Activated CD4-positive, alpha-beta T cell treated with anti-CD3 and anti-CD28 coated beads, Interleukin-2, amount 10 ng/mL, durations not matched to agents 7 days and 5 days (primary cell): ENCODE results near the gene ANTXRL. TPM values are rescaled to one million over a fixed set of nuclear protein-coding genes. Genes with fewer than 3 reads are reported as not detected.
"Not testable (repeated sequence)": the region's sequence is repeated elsewhere in the genome, so short reads cannot be mapped to it uniquely, and the experiment has no call there.

Experiments
- CTCF ChIA-PET: fragments of 350-600 bp; sonication (Branson Sonifier 250); formaldehyde crosslinking; loops from one replicate; lab custom pipeline; 2021; ENCODE audit warnings: antibody characterized with exemption; lab: Charles Lee
- POLR2A ChIA-PET: fragments of 350-600 bp; sonication (Branson Sonifier 250); formaldehyde crosslinking; loops from one replicate; lab custom pipeline; 2021; ENCODE audit warnings: antibody characterized with exemption; lab: Charles Lee
- DNase-seq: peaks from one replicate; pipeline ENCODE4 v3.0.0-alpha.2; 2020
- H3K27ac Mint-ChIP-seq: one replicate; pipeline ENCODE4 v1.8.0; 2021; ENCODE audit warnings: mild to moderate bottlenecking, moderate library complexity, mixed read lengths
- H3K27me3 Mint-ChIP-seq: one replicate; pipeline ENCODE4 v1.8.0; 2021; ENCODE audit warnings: mixed read lengths
- H3K36me3 Mint-ChIP-seq: one replicate; pipeline ENCODE4 v1.8.0; 2021; ENCODE audit warnings: low read depth, mixed read lengths
- H3K4me1 Mint-ChIP-seq: one replicate; pipeline ENCODE4 v1.8.0; 2021; ENCODE audit warnings: mixed read lengths
- H3K4me3 Mint-ChIP-seq: one replicate; pipeline ENCODE4 v1.8.0; 2021; ENCODE audit warnings: mild to moderate bottlenecking, moderate library complexity, mixed read lengths
- H3K9me3 Mint-ChIP-seq: one replicate; pipeline ENCODE4 v1.8.0; 2021; ENCODE audit warnings: mixed read lengths
- total RNA-seq, 2 experiments: library from RNA; stranded (reverse); gene quantifications; one replicate each; pipeline ENCODE4 v1.2.3, GENCODE V29; 2021

ANTXRL gene
- total RNA-seq, 2 experiments from 2014 or later, result 0.52 to 0.57 TPM

DNA sequence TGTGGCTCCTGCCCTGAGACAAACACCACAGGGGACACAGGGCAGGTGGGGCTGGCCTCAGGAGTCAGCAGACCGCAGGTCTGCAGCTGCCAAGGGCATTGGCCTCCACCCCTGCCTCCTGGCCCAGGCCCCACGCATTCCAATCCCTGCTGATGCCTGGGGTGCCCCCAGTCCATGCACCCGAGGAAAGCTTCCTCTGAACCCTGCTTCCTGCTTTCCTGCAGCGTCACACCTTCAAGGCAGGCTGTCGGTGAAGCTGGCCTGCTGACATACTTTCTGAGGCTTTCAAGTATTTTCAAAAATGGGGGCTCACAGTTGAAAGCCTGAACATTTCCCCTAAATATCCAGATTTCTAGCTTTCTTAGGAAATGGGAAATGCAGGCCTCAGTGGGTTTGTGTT lies 22.5 kb upstream of the ANTXRL start:
- no peak overlapping the region for H3K27ac Mint-ChIP-seq
- CTCF ChIA-PET, result interaction anchor here (0.8 to 1.3 kb wide), 2 partner anchors 32 to 35 kb away, joined by 5 to 6 read pairs; no protein-coding TSS in a partner anchor

DNA sequence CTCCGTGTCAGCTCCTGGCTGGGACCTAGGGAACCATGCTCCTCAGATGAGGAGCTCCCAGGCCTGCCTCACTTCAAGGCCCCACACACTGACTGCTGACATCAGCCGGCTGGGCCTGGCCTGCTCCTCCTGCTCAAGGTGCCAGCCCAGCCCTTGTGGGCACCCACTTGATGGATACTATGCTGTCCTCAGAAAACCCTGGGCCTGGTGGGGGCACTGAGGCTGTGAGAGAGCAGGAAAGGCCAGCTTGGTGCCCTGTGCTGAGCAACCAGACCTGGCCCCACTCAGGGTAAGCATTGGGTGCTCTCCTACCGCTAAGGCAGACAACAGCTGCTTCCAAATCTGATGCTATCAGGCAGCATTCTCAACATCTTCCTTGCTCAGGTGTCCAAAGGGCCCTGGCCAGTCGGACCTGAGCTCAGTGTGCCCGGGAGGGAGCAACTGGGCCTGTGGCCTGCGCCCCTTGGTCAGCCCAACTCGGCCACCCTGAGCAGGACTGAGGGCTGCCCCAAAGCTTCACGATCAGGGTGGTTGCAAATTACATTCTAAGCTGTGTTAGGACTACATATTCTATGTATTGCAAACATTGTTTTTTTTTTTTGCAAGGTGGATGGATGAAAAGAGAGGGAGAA lies 21.9 kb upstream of the ANTXRL start:
- CTCF ChIA-PET, result interaction anchor here (0.6 to 1.3 kb wide), 4 partner anchors 31 to 1335 kb away, joined by 3 to 6 read pairs (median 4); no protein-coding TSS in a partner anchor
- Mint-ChIP-seq H3K4me3 (no peak overlapping the region), H3K36me3 (peaks cover 52% of the 10 kb centered on the region), H3K4me1 (peaks cover 25% of the 10 kb centered on the region), H3K27ac (peak overlapping the region; percentile 14), H3K27me3 (no peaks in the 10 kb centered on the region), H3K9me3 (no peaks in the 10 kb centered on the region)
- POLR2A ChIA-PET, result interaction anchor here (0.7 kb wide), 1 partner anchor 184 kb away, joined by 3 read pairs; no protein-coding TSS in a partner anchor
- no peak for DNase-seq

More for the DNA sequence above, 22.5 kb upstream of the ANTXRL start:
- no peak for DNase-seq
- Mint-ChIP-seq H3K4me3 (no peak overlapping the region), H3K9me3 (no peaks in the 10 kb centered on the region), H3K27me3 (no peaks in the 10 kb centered on the region), H3K36me3 (peaks cover 54% of the 10 kb centered on the region), H3K4me1 (peaks cover 20% of the 10 kb centered on the region)
- POLR2A ChIA-PET, result interaction anchor here (0.7 kb wide), 1 partner anchor 183 kb away, joined by 3 read pairs; no protein-coding TSS in a partner anchor

- ChIA-PET CTCF (interaction anchor here (1.1 to 1.6 kb wide), 2 partner anchors 14 to 21 kb away, joined by 3 read pairs; partner anchors contain the start of gene ANTXRL), POLR2A (interaction anchor here (0.6 kb wide), 1 partner anchor 322 kb away, joined by 4 read pairs; no protein-coding TSS in a partner anchor)
- Mint-ChIP-seq H3K27ac (peak overlapping the region; percentile 14), H3K36me3 (peaks cover 46% of the 10 kb centered on the region), H3K4me1 (peaks cover 34% of the 10 kb centered on the region)
- not testable (repeated sequence) for DNase-seq, H3K27me3 Mint-ChIP-seq, H3K4me3 Mint-ChIP-seq, H3K9me3 Mint-ChIP-seq
Measured at GRCh38 chr10:46265566-46266305, 21.1 kb upstream of the ANTXRL start.

- Mint-ChIP-seq H3K36me3 (peaks cover 39% of the 10 kb centered on the region), H3K4me1 (peaks cover 37% of the 10 kb centered on the region), H3K4me3 (peak overlapping the region; percentile 56), H3K27me3 (no peaks in the 10 kb centered on the region), H3K27ac (peak overlapping the region; percentile 38), H3K9me3 (no peaks in the 10 kb centered on the region)
- POLR2A ChIA-PET, result interaction anchor here (0.6 kb wide), 1 partner anchor 323 kb away, joined by 4 read pairs; no protein-coding TSS in a partner anchor
- no peak for DNase-seq
- CTCF ChIA-PET, result interaction anchor here (1.1 to 1.6 kb wide), 2 partner anchors 13 to 20 kb away, joined by 3 read pairs; partner anchors contain the start of gene ANTXRL
Measured at GRCh38 chr10:46266306-46266985, 20.4 kb upstream of the ANTXRL start.

DNA sequence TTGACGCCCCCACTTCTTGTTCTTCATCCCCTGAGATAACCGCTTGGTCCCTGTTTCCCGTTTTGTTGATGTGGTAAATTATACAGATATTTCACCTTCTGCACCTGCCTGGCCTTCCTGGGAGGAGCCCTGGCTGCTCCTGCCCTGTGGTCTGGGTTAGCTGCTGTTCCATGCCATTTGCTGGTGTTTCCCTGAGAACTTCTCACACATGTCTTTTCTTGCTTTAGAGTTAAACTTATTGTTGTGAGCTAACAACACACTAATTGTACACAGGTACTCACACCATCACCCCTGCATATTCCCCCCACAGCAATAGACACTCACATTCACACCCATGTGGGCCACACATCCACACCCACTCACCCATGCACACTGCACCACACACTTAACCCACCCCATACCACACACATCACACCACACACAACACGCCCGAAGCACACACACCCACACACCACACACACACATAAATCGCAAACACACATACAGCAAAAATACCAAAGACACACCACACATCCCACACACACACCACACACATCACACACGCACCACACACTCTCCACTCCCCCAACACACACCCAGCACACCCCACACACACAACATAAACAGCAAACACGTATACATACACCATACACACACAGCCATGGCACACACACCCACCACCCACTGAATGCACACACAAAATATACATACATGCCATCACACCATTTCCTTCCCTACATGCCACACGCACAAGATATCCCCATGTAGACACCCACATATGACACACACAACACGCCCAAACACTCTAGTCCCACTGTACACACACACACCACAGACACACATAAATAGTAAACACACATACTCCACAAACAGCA lies 19.4 kb upstream of the ANTXRL start:
- H3K4me1 Mint-ChIP-seq, result peaks cover 41% of the 10 kb centered on the region

DNA sequence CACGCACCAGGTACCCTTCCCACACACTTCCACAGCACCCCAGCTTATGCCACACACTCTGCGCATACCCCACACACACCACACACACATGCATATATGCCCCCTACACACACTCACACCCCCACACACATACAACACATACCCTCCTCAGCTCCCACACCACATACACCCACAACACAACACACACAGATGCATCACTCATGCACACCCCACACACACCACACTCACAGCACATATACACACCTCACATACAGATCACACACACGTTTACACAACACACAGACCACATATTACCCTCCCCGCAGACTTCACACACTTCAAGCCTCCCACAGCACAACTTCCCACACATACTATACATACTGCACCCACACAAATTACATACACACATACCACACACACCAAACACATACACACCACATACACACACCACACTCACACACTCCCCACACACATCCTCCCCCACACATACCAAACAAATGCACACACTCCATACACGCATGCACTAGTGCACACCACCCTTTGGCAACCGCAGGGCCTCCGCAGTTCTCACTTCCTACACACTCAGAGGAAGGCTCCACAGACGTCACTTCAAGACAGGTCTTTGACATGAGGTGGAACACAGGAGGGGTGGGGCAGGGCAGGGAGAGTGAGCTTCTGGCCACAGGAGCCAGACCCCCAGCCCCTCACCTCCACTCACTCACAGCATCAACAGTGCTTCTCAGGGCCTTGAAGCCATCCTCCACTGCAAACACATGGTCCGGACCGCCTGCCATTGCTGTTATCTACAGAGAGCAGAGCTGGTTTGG lies 18.5 kb upstream of the ANTXRL start:
- peaks cover 48% of the 10 kb centered on the region for H3K4me1 Mint-ChIP-seq

More for the DNA sequence above, 19.4 kb upstream of the ANTXRL start:
- ChIA-PET POLR2A (no interaction called here), CTCF (interaction anchor here (1.1 to 1.6 kb wide), 2 partner anchors 12 to 20 kb away, joined by 3 read pairs; partner anchors contain the start of gene ANTXRL)
- no peak for DNase-seq
- H3K27ac Mint-ChIP-seq, result no peak overlapping the region
- H3K4me3 Mint-ChIP-seq, result no peak overlapping the region
- no peaks in the 10 kb centered on the region for H3K27me3 Mint-ChIP-seq
- peaks cover 30% of the 10 kb centered on the region for H3K36me3 Mint-ChIP-seq
- no peaks in the 10 kb centered on the region for H3K9me3 Mint-ChIP-seq

GRCh38 chr10:46269554-46270053 lies 17.2 kb upstream of the ANTXRL start:
- Mint-ChIP-seq H3K36me3 (peaks cover 12% of the 10 kb centered on the region), H3K4me1 (peaks cover 45% of the 10 kb centered on the region)
- H3K27ac Mint-ChIP-seq, H3K27me3 Mint-ChIP-seq, H3K4me3 Mint-ChIP-seq, H3K9me3 Mint-ChIP-seq: not testable (repeated sequence)
- DNase-seq, result peak; percentile 81
- ChIA-PET POLR2A (interaction anchor here (1.7 kb wide), 1 partner anchor 14 kb away, joined by 4 read pairs; no protein-coding TSS in a partner anchor), CTCF (interaction anchor here (1.1 kb wide), 1 partner anchor 13 kb away, joined by 5 read pairs; no protein-coding TSS in a partner anchor)

More for the DNA sequence above, 18.5 kb upstream of the ANTXRL start:
- ChIA-PET POLR2A (interaction anchor here (0.5 to 1.7 kb wide), 2 partner anchors 15 to 171 kb away, joined by 3 to 4 read pairs; no protein-coding TSS in a partner anchor), CTCF (interaction anchor here (1.1 kb wide), 1 partner anchor 15 kb away, joined by 5 read pairs; no protein-coding TSS in a partner anchor)
- no peaks in the 10 kb centered on the region for H3K9me3 Mint-ChIP-seq
- H3K27me3 Mint-ChIP-seq, result no peaks in the 10 kb centered on the region
- DNase-seq, result peak; percentile 77
- H3K4me3 Mint-ChIP-seq, result no peak overlapping the region
- H3K27ac Mint-ChIP-seq, result no peak overlapping the region
- H3K36me3 Mint-ChIP-seq, result peaks cover 21% of the 10 kb centered on the region

GRCh38 chr10:46270086-46270811 lies 16.5 kb upstream of the ANTXRL start:
- ChIA-PET POLR2A (interaction anchor here (1.7 kb wide), 1 partner anchor 13 kb away, joined by 4 read pairs; no protein-coding TSS in a partner anchor), CTCF (interaction anchor here (0.7 to 0.9 kb wide), 2 partner anchors 9 to 12 kb away, joined by 3 read pairs; no protein-coding TSS in a partner anchor)
- Mint-ChIP-seq H3K27ac (no peak overlapping the region), H3K36me3 (peaks cover 10% of the 10 kb centered on the region), H3K4me3 (no peak overlapping the region), H3K27me3 (peaks cover under 1% of the 10 kb centered on the region), H3K4me1 (peaks cover 40% of the 10 kb centered on the region), H3K9me3 (no peaks in the 10 kb centered on the region)
- DNase-seq, result no peak

GRCh38 chr10:46270963-46271530 lies 15.8 kb upstream of the ANTXRL start:
- H3K9me3 Mint-ChIP-seq, POLR2A ChIA-PET, H3K27me3 Mint-ChIP-seq, H3K4me3 Mint-ChIP-seq, H3K36me3 Mint-ChIP-seq, H3K27ac Mint-ChIP-seq, DNase-seq: not testable (repeated sequence)
- H3K4me1 Mint-ChIP-seq, result peaks cover 35% of the 10 kb centered on the region
- CTCF ChIA-PET, result interaction anchor here (0.9 kb wide), 1 partner anchor 8 kb away, joined by 3 read pairs; no protein-coding TSS in a partner anchor
